ENCODE results near the gene SLC26A5.

DNA sequence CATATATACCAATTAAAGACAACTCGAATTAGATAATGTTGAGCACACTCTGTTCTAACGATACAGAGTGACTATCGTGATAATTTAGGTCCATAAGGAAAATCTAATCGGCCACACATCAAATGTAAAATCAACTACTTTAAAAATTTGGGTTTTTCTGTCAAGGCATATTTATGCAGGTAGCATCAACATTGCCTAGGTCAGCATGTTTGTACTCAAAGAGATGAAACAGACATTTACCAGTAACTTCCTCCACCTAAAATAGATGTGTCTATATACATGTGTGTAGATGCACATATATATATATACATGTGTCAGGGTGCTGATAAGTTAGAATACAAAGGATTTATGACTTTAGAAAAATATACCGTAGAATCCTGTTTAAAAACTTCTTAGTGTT is 76.6 kb downstream of the SLC26A5 start:
- TF ChIP-seq, protein P1, sequence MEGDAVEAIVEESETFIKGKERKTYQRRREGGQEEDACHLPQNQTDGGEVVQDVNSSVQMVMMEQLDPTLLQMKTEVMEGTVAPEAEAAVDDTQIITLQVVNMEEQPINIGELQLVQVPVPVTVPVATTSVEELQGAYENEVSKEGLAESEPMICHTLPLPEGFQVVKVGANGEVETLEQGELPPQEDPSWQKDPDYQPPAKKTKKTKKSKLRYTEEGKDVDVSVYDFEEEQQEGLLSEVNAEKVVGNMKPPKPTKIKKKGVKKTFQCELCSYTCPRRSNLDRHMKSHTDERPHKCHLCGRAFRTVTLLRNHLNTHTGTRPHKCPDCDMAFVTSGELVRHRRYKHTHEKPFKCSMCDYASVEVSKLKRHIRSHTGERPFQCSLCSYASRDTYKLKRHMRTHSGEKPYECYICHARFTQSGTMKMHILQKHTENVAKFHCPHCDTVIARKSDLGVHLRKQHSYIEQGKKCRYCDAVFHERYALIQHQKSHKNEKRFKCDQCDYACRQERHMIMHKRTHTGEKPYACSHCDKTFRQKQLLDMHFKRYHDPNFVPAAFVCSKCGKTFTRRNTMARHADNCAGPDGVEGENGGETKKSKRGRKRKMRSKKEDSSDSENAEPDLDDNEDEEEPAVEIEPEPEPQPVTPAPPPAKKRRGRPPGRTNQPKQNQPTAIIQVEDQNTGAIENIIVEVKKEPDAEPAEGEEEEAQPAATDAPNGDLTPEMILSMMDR (IDR thresholded peaks at IDR 0.05): no peak
- no peak for TF ChIP-seq EP300 (IDR thresholded peaks at IDR 0.05)

Measured in ovary (tissue), 3 donors.